NCI-H460 (cell line): Measurements from ENCODE around the gene CYRIA. TPM values are rescaled to one million over a fixed set of nuclear protein-coding genes. Genes with fewer than 3 reads are reported as not detected.

Experiments
- DNase-seq: peaks from one replicate; pipeline ENCODE4 v3.0.0-alpha.2; 2016; ENCODE audit warnings: low read depth; ENCODE audit errors: extremely low read depth
- polyA plus RNA-seq: library from polyadenylated mRNA; depleted of rRNA; stranded (reverse); fragments of >200 nt; gene quantifications from 2 replicates; pipeline ENCODE4 v1.2.3, GENCODE V29; 2014; cell fraction: nucleus; rRNA removed
- total RNA-seq: library from RNA; depleted of rRNA; stranded (reverse); fragments of >200 nt; shearing (Covaris generic); gene quantifications from 2 replicates; pipeline ENCODE4 v1.2.3, GENCODE V29; 2014; rRNA removed

Gene CYRIA
- not detected in 2 replicates for total RNA-seq
- not detected in 2 replicates for polyA plus RNA-seq

GRCh38 chr2:16665748-16666448 lies at the start of gene CYRIA:
TSS of gene CYRIA (minus strand) at chr2:16665834. CDS start at chr2:16588119, 77,715 bp downstream.
- DNase-seq: no peak

GRCh38 chr2:16713011-16713423 lies 47.4 kb upstream of the CYRIA start:
- no peak for DNase-seq

- no peak for DNase-seq
Measured at GRCh38 chr2:16709769-16710168, 44.1 kb upstream of the CYRIA start.

- no peak for DNase-seq
Measured at GRCh38 chr2:16708173-16708572, 42.5 kb upstream of the CYRIA start.

DNA sequence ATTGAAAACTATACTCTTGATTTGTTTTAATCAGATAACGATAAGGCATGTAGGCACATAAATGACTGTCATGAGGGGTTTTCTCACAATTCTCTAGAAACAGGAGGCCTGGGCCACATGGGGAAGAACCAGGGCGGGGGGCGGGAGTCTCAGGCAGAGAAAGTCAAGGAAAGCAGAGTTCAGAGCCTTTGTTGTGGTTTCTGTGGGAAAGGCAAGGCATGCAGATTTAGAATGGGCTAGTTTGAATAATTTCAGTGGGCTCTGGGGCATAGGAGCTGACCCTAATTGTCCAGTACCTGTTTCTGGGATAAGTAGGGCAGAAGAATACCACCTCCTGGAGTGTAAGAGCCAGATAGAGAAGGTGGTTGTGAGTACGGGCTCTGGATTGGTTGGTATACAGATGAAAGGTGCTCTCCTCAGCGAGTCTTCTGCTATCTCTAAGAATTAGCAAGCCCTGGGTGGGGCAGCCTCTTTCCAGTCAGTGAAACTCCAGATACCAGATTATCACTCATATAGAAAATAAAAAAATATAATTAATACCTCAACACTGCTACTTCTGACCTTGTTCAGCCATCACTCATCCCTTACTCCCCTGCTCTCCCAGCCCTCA lies 41.5 kb upstream of the CYRIA start:
- DNase-seq: no peak

DNA sequence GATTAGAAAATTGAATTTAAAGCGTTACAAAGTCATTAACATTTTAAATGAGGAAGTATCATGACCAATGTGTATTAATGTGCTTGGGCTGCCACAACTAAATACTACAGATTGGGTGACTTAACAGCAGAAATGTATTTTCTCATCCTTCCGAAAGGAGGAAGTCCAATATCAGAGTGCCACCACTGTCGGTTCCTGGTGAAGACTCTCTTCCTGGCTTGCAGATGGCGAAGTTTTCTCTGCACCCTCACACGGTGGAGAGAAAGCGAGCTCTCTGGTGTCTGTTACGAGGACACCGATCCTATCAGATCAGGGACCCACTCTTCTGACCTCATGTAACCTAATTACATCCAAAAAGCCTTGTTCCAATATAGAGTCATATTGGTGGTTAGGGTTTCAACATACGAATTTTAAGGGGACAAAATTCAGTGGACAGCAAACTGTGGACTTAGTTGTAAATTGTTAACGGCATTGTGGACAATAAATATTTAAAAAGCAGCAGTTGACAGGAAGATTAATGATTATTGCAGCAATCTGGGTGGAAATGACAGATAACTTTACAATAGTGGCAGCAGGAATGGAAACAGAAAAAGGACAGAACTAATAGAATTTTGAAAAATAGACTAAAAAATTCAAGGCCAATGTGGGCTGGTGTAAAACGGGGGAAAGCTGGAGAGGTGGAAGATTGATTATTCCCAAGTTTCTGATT lies 35.1 kb upstream of the CYRIA start:
- no peak for DNase-seq

DNA sequence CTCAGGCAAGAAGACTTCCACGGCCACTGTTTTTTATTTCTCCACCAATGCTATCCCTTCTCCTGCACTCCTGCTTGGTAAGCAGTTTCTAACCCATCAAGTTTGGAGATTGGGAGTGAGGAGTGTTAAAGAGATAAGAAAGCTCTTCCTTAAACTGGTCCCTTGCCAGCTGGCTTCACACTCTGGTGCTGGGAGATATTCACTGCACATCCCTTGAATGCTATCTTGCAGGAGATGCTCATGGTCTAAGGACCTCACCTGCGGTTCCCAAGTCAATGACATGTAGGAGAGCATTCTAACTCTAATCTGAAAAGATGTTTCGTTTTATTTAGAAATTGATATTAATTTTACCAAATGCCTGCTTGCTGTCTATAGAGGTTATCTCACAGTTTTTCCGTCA lies 28.2 kb upstream of the CYRIA start:
- DNase-seq: no peak

- no peak for DNase-seq
Measured at GRCh38 chr2:16691261-16691660, 25.6 kb upstream of the CYRIA start.

DNA sequence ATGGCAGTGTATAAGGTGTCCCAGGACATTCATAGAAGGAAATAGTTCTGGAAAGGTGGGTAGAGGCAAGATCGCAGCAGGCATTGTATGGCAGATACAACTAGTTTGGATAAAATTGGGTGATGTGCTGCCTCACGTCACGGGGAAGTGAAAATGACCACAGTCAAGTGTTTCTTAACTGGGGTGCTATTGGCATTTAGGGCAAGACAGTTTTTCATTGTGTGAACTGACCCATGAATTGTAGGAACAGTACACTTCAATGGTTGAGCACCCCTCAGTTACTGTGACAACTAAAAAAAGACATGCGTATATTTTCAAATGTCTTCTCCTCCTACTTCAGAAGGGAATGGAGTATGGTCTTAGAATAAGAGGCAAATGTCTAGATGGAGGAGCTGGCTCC lies 22.3 kb upstream of the CYRIA start:
- DNase-seq: no peak

DNA sequence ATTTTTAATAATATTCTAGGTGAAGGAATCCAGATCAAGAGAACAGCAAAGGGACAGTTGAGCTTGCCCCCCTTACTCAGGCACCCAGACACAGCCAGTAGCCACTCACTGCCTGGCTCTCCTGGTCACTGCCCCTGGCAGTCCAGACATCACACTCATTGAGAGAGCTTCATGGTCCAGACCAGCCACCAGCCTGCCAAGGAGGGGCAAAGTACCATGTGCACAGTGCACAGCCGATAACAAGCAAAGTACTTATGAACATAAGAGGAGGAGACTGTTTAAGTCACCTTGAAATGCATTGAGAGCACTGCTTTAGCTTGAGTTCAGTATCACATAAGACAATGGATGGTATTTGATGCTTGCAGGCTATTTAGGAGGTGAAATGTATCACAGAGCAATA lies 21.6 kb upstream of the CYRIA start:
- no peak for DNase-seq

- no peak for DNase-seq
Measured at GRCh38 chr2:16686641-16687040, 21.0 kb upstream of the CYRIA start.

DNA sequence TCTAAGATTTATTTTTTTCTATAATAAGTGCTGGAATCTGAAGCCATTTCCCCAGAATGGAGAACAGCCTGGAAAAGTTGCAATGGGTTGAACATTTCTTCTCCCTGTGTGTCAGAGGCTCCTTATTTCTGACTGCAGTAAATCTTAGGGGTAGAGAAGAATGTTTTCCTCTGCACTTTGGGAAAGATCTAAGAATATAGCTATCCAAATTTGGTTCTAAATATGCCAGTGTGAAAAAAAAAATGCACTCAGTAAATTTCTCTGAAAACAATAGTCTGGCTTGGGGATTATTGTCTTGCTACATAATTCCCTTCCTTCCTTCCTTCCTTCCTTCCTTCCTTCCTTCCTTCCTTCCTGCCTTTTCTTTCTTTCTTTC lies 19.7 kb upstream of the CYRIA start:
- DNase-seq: no peak

DNA sequence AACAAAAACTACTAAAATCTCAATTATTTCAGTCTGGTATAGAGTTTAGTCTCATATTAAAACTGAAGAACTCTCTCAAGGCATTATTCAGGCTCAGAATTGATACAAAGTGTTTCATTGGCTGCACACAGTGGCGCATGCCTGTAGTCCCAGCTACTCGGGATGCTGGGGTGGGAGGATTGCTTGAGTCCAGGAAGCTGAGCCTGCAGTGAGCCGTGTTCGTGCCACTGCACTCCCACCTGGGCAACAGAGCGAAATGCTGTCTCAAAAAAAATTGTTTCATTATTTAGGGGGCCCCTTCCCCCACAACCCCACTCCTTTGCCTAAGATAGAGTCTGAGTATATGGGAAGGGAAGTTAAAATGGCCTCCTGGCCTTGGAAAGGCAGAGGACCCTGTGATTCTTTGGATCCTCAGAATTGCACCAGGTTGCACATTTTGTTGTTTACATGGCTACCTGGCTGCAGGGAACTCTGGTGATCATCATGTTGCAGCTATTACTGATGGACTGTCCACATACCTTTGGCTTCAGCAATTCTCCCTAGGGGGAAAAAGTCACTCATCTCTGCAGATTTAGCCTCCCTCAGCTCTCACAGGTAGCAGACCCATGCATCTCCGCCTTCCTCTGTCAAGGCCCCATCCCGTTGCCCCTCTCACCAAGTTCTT lies 19.2 kb upstream of the CYRIA start:
- DNase-seq: no peak

- no peak for DNase-seq
Measured at GRCh38 chr2:16683576-16683975, 17.9 kb upstream of the CYRIA start.

GRCh38 chr2:16682431-16683118 lies 16.9 kb upstream of the CYRIA start:
- no peak for DNase-seq

DNA sequence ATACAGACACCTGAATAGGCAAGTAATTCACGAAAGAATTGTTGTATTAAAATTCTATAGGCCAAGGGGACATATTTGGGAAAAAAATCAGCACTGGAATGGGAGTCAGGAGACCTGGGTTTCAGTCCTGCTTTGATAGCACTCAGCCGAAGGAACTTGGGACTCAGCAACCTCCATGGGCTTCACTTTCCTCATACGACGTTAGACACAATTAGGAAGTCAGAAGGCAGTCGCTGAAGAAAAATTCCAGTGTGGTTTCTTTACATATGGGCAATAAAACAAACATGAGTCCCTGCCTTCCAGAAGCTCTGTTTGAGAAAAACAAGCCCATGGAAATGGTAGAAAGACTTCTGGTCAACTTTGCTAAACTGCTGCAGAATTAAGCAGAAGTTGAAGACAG lies 15.1 kb upstream of the CYRIA start:
- DNase-seq: no peak

DNA sequence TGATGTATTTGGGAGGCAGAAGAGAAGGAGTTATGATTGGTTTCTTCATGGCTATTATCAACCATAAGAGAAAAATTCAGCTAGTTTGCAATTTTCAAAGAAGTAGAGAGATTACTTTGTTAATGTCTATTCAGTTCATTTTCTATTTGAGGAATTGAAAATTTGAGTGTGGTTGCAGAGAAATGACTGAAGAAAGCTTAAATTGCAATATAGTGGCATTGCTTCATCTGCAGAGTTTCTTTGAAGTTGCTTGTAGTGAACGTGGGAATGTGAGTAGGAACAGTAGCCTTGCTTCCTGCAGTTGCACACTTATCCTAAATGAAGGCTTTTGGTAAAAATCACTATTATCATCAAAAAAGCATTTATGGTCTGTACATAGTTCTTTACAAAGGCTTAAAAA lies 14.7 kb upstream of the CYRIA start:
- DNase-seq: no peak

DNA sequence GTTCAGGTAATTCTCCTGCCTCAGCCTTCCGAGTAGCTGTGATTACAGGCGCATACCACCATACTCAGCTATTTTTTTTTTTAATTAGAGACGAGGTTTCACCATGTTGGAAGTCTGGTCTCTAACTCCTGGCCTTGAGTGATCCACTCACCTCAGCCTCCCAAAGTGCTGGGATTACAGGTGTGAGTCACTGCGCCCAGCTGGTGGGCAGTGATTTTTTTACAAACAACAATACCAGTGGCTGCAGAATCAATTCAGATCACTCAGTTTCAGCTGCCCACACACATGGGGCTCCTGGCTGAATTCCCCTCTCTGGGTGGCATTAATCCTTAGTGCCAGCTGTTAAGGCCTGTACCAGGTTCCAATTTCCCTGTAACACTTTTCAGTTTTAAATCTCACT lies 13.3 kb upstream of the CYRIA start:
- no peak for DNase-seq

DNA sequence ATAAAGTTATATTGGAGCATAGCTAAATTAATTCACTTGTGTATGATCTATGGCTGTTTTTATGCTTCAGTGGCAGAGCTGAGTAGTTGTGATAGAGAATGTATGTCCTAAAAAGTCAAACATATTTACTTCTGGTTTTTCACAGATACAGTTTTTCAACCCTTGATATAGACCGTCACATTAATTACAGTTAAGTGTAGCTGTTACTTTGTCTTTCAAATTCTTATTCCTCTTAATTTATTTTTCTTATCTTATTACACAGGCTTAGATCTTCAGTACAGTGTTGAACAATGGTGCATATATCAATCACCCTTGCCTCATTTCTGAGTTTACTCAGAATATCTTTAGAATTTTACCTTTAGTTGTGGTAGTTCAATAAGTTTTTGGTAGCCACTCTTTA lies 12.2 kb upstream of the CYRIA start:
- no peak for DNase-seq

DNA sequence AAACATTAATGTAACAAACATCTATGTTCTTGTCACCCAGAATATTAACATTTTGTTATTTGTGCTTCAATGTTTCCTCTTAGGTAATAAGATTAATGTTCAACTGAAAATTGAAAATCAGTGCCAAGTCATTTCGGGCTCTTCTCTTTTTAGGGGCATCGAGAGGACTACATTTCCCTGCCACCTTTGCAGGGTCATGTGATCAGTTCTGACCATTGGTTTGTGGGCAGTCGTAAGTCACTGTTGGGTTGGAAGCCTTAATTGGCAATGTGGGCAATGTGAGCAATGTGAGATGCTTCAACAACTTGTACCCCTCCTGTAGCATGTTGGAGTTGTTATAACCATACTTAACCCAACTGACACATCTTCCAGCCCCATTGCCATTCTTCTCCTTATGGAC lies 10.1 kb upstream of the CYRIA start:
- DNase-seq: no peak

GRCh38 chr2:16674154-16674553 lies 8.5 kb upstream of the CYRIA start:
- DNase-seq: no peak
